ENCODE data around the gene TP53I11.

- TF ChIP-seq, protein P1, sequence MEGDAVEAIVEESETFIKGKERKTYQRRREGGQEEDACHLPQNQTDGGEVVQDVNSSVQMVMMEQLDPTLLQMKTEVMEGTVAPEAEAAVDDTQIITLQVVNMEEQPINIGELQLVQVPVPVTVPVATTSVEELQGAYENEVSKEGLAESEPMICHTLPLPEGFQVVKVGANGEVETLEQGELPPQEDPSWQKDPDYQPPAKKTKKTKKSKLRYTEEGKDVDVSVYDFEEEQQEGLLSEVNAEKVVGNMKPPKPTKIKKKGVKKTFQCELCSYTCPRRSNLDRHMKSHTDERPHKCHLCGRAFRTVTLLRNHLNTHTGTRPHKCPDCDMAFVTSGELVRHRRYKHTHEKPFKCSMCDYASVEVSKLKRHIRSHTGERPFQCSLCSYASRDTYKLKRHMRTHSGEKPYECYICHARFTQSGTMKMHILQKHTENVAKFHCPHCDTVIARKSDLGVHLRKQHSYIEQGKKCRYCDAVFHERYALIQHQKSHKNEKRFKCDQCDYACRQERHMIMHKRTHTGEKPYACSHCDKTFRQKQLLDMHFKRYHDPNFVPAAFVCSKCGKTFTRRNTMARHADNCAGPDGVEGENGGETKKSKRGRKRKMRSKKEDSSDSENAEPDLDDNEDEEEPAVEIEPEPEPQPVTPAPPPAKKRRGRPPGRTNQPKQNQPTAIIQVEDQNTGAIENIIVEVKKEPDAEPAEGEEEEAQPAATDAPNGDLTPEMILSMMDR (IDR thresholded peaks at IDR 0.05; ENCODE audit: low read length) = no peak
- TF ChIP-seq EZH2 (optimal IDR thresholded peaks at IDR 0.05; ENCODE audit: low read depth, low read length) = no peak
Measured at GRCh38 chr11:44903518-44903917, 47.2 kb downstream of the TP53I11 start.
